B cell (primary cell): Measurements from ENCODE around the gene PDZD7.

Experiments
- EZH2 ChIP-seq: IDR thresholded peaks from 2 replicates; pipeline ENCODE4 v1.6.1; 2012; ENCODE audit warnings: borderline replicate concordance, low read depth, mild to moderate bottlenecking, moderate library complexity, low read length; ENCODE audit not compliant: insufficient read depth, poor library complexity, severe bottlenecking
- TF ChIP-seq, protein P1 (sequence below): fragments of 200-600 bp; IDR thresholded peaks from one replicate; pipeline ENCODE4 v1.8.0; 2022; ENCODE audit warnings: antibody characterized with exemption, mild to moderate bottlenecking

DNA sequence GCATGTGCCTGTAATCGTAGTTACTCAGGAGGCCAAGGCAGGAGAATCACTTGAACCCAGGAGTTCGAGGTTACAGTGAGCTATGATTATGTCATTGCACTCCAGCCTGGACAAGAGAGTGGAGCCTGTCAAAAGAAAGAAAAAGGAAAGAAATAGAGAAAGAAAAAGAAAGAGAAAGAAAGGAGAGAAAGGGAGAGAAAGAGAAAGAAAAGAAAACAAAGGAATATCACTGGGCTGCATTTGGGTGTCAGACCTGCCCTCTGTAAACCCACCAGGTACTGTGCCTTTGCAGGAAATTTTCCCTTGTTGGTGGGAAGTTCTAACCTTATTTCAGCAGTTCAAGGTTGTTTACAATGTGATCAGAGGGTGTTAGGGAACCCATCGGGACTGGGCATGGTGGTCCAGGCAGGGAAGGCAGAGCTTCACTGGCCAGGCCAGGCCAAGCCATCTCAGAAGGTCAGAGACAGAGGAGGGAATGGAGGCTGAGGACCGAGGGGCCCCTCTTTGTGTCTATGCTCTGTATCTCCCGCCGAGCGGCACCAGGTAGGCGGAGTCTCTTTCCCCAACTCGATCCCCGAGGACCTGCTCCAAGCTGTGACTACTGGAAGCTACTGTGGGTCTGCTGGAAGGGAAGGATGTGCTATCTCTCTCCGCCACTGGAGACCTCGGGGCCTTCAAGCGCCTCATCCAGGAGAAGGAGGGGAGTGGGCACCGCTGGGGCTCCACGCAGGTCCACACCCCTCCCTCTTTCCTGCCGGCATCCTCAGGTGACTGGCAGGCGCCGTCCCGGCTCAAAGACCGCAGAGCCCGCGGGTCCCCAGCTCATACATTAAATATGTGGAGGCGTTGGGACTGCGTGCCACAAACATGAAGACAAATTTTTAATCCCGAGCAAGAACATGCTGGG lies 15.7 kb upstream of the PDZD7 start:
- TF ChIP-seq, protein P1, sequence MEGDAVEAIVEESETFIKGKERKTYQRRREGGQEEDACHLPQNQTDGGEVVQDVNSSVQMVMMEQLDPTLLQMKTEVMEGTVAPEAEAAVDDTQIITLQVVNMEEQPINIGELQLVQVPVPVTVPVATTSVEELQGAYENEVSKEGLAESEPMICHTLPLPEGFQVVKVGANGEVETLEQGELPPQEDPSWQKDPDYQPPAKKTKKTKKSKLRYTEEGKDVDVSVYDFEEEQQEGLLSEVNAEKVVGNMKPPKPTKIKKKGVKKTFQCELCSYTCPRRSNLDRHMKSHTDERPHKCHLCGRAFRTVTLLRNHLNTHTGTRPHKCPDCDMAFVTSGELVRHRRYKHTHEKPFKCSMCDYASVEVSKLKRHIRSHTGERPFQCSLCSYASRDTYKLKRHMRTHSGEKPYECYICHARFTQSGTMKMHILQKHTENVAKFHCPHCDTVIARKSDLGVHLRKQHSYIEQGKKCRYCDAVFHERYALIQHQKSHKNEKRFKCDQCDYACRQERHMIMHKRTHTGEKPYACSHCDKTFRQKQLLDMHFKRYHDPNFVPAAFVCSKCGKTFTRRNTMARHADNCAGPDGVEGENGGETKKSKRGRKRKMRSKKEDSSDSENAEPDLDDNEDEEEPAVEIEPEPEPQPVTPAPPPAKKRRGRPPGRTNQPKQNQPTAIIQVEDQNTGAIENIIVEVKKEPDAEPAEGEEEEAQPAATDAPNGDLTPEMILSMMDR: no peak
- TF ChIP-seq EZH2: no peak
